PC-3 (cell line): Measurements from ENCODE around the gene COL13A1. TPM values are rescaled to one million over a fixed set of nuclear protein-coding genes. Genes with fewer than 3 reads are reported as not detected.

Experiments used
- ATAC-seq: fragments of 200-7000 bp; cut with Tn5 transposase; 2 replicates; pipeline ENCODE4 v1.9.1; 2020; ENCODE audit warnings: mild to moderate bottlenecking, moderate library complexity
- BruUV-seq: library from RNA; stranded (reverse); fragments of 400-500 nt; replicated peaks from 2 replicates; lab custom pipeline; 2021; lab: Mats Ljungman, UMichigan
- CTCF ChIA-PET: fragments of 300-600 bp; sonication (Branson Sonifier 250); formaldehyde crosslinking; loops from one replicate; lab custom pipeline; 2022; ENCODE audit warnings: antibody characterized with exemption; lab: Charles Lee
- POLR2A ChIA-PET: fragments of 300-600 bp; sonication (Branson Sonifier 250); formaldehyde crosslinking; loops from one replicate; lab custom pipeline; 2022; ENCODE audit warnings: antibody characterized with exemption; ENCODE audit not compliant: unreplicated experiment; lab: Charles Lee
- DNase-seq: peaks from one replicate; pipeline ENCODE4 v3.0.0-alpha.2; 2015
- H2AFZ ChIP-seq: fragments of 300-600 bp; sonication (generic); 2 replicates; pipeline ENCODE4 v1.6.0; 2016; ENCODE audit warnings: antibody characterized with exemption, low read length
- H3F3A ChIP-seq: fragments of 300-600 bp; sonication (generic); one replicate; pipeline ENCODE4 v1.6.0; 2017; ENCODE audit warnings: antibody characterized with exemption, low read length, control low read depth, mild to moderate bottlenecking; ENCODE audit not compliant: unreplicated experiment
- H3K27ac ChIP-seq: fragments of 300-600 bp; sonication (generic); 2 replicates; pipeline ENCODE4 v1.5.1; 2016; ENCODE audit warnings: mild to moderate bottlenecking, low read length
- H3K27me3 ChIP-seq: fragments of 300-600 bp; sonication (generic); 2 replicates; pipeline ENCODE4 v1.6.1; 2016; ENCODE audit warnings: low read length, mixed read lengths
- H3K36me3 ChIP-seq: fragments of 300-600 bp; sonication (generic); 2 replicates; pipeline ENCODE4 v1.6.1; 2016; ENCODE audit warnings: low read depth, mixed run types, low read length, mixed read lengths
- H3K4me1 ChIP-seq: fragments of 300-600 bp; sonication (generic); 2 replicates; pipeline ENCODE4 v1.5.1; 2016; ENCODE audit warnings: low read length; ENCODE audit not compliant: insufficient read depth
- H3K4me2 ChIP-seq: fragments of 300-600 bp; sonication (generic); 2 replicates; pipeline ENCODE4 v1.6.0; 2016; ENCODE audit warnings: low read length
- H3K4me3 ChIP-seq: fragments of 300-600 bp; sonication (generic); 2 replicates; pipeline ENCODE4 v1.5.1; 2016; ENCODE audit warnings: mild to moderate bottlenecking, low read length, mixed read lengths
- H3K79me2 ChIP-seq: fragments of 300-600 bp; sonication (generic); 2 replicates; pipeline ENCODE4 v1.6.1; 2017; ENCODE audit warnings: low read length, mixed read lengths
- H3K9ac ChIP-seq: fragments of 300-600 bp; sonication (generic); 2 replicates; pipeline ENCODE4 v1.6.0; 2016; ENCODE audit warnings: mild to moderate bottlenecking, low read length
- H3K9me2 ChIP-seq: fragments of 300-600 bp; sonication (generic); replicated peaks from 2 replicates; pipeline ENCODE4 v1.6.1; 2016; ENCODE audit warnings: mixed run types, low read length, mixed read lengths
- H3K9me3 ChIP-seq: fragments of 300-600 bp; sonication (generic); 2 replicates; pipeline ENCODE4 v1.6.1; 2016; ENCODE audit warnings: low read length, mixed read lengths
- H4K20me1 ChIP-seq: fragments of 300-600 bp; sonication (generic); 2 replicates; pipeline ENCODE4 v1.6.1; 2016; ENCODE audit warnings: low read length, mixed read lengths
- EZH2 ChIP-seq: fragments of 300-600 bp; sonication (generic); IDR thresholded peaks from one replicate; pipeline ENCODE4 v1.6.1; 2017; ENCODE audit warnings: antibody characterized with exemption, mild to moderate bottlenecking, low read length; ENCODE audit not compliant: unreplicated experiment
- EZH2phosphoT487 ChIP-seq: fragments of 300-600 bp; sonication (generic); IDR thresholded peaks from 2 replicates; pipeline ENCODE4 v1.6.1; 2018; ENCODE audit warnings: mild to moderate bottlenecking, antibody characterized with exemption, low read length, borderline replicate concordance
- intact Hi-C: fragments of 100-400 bp; cut with micrococcal nuclease; formaldehyde crosslinking; loops from 2 replicates; pipeline ENCODE4 v1.9.0; 2023
- total RNA-seq: library from RNA; depleted of rRNA; stranded (reverse); fragments of >200 nt; gene quantifications from 2 replicates; pipeline ENCODE4 v1.2.3, GENCODE V29; 2014
- TF ChIP-seq, protein P1 (sequence below): fragments of 300-600 bp; sonication (generic); conservative IDR thresholded peaks from 2 replicates; pipeline ENCODE4 v1.5.1; 2017; ENCODE audit warnings: antibody characterized with exemption, low read depth, mild to moderate bottlenecking, low read length

Gene COL13A1
- total RNA-seq, 1 experiment from 2014 or later: 201 TPM

DNA sequence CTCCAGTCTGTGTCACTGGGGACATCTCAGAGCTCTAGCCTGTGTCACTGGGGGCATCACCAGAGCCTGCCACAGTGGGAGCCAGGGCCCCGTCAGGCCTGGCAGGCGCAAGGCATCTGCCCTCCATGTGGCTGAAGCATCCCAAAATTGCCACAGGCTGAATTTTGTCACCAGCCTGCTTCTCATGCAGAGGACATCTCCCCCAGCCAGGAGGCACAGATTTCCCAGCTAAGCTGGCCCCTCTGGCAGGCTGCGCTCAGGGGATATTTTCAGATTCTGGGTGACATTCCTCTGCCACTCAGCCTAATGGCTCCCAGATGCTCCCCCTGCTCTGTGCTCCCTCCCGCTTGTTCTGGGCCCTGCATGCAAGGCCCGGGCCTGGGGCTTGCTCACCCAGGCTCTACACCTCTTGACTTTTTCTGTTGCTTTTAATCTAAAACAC lies 64.6 kb downstream of the COL13A1 start:
- POLR2A ChIA-PET: no interaction called here
- intact Hi-C loops: no loop called here
- H3K27ac ChIP-seq: peak overlapping the region; percentile 95

DNA sequence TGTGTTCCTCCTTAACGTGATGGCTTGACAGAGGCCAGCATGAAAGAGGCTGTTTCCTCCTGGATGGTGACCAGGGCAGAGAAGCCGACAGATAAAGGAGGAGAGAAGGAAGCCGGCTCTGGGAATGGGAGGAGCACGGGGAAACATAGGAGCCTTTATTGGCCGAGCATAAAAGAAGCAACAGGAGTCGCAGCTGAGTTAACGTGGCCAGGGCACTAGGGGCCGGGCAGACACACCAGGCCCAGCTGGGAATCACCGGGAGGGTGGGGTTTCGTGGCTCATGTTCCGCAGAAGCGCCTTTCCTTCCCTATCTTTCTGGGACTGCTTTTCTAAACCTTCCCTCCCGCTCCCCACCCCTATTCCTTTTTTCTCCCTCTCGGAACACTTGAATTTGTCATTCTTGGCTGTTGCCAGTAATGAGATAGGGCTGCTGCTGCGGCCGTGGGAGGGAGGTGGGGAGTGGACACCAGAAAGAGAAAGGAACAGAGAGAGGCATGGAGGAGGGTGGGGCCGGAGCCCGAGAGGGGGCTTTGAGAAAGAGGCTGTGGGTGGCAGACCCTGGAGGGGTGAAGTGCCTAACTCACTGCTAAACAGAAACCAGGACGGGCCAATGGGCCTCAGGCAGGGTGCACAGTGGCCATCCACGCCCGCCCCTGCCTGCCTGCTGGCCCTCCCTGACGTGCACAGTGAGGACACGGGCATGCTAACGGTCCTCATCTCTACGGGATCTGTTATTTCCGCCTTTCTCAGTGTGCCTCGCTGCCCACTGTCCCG lies 65.2 kb downstream of the COL13A1 start:
- Histone ChIP-seq H3K4me2 (no peak overlapping the region), H3K27me3 (no peaks in the 10 kb centered on the region), H3K9me3 (no peaks in the 10 kb centered on the region), H3K9me2 (no peaks in the 10 kb centered on the region), H3K36me3 (peaks cover 14% of the 10 kb centered on the region), H3K79me2 (peaks cover 63% of the 10 kb centered on the region), H3K27ac (peak overlapping the region; percentile 95), H3K9ac (peak overlapping the region; percentile 84; the same call in 1 of the 2 replicates), H3K4me1 (peaks cover 88% of the 10 kb centered on the region), H3F3A (peaks cover 28% of the 10 kb centered on the region), H2AFZ (no peak overlapping the region), H3K4me3 (no peak overlapping the region), H4K20me1 (no peaks in the 10 kb centered on the region)
- ATAC-seq (no peak), DNase-seq (no peak)
- CTCF ChIA-PET: no interaction called here
- POLR2A ChIA-PET: no interaction called here
- no TSS peak for BruUV-seq
- intact Hi-C loops: no loop called here
- no peak for TF ChIP-seq EZH2
- TF ChIP-seq, protein P1, sequence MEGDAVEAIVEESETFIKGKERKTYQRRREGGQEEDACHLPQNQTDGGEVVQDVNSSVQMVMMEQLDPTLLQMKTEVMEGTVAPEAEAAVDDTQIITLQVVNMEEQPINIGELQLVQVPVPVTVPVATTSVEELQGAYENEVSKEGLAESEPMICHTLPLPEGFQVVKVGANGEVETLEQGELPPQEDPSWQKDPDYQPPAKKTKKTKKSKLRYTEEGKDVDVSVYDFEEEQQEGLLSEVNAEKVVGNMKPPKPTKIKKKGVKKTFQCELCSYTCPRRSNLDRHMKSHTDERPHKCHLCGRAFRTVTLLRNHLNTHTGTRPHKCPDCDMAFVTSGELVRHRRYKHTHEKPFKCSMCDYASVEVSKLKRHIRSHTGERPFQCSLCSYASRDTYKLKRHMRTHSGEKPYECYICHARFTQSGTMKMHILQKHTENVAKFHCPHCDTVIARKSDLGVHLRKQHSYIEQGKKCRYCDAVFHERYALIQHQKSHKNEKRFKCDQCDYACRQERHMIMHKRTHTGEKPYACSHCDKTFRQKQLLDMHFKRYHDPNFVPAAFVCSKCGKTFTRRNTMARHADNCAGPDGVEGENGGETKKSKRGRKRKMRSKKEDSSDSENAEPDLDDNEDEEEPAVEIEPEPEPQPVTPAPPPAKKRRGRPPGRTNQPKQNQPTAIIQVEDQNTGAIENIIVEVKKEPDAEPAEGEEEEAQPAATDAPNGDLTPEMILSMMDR: no peak
- TF ChIP-seq EZH2phosphoT487: no peak

More for the DNA sequence above, 64.6 kb downstream of the COL13A1 start:
- CTCF ChIA-PET: no interaction called here
- Histone ChIP-seq H3F3A (peaks cover 28% of the 10 kb centered on the region), H2AFZ (no peak overlapping the region), H3K27me3 (no peaks in the 10 kb centered on the region), H3K4me2 (peak overlapping the region; percentile 72), H3K79me2 (peaks cover 61% of the 10 kb centered on the region), H3K9me3 (no peaks in the 10 kb centered on the region), H3K36me3 (peaks cover 8% of the 10 kb centered on the region; the same call in 1 of the 2 replicates), H3K9ac (peak overlapping the region; percentile 84), H3K9me2 (no peaks in the 10 kb centered on the region), H4K20me1 (no peaks in the 10 kb centered on the region), H3K4me1 (peaks cover 94% of the 10 kb centered on the region), H3K4me3 (no peak overlapping the region)
- DNase-seq (no peak), ATAC-seq (no peak)
- no TSS peak for BruUV-seq
- TF ChIP-seq EZH2phosphoT487 (no peak), EZH2 (no peak)
- TF ChIP-seq, protein P1: no peak
